Coronary artery (tissue), 2 donors: ENCODE results near the gene ATG4D.

Experiments
- DNase-seq: peaks from one replicate; pipeline ENCODE4 v3.0.0-alpha.2; 2017; ENCODE audit warnings: low spot score
- H3K27ac ChIP-seq, 2 donors: fragments of 200-600 bp; sonication (generic); one replicate each; pipeline ENCODE4 v1.5.1; 2016 to 2019
- H3K4me3 ChIP-seq: fragments of 200-600 bp; sonication (generic); 2 replicates; pipeline ENCODE4 v1.5.1; 2016; ENCODE audit warnings: mild to moderate bottlenecking, moderate library complexity
- TF ChIP-seq, protein P1 (sequence below): fragments of 200-600 bp; sonication (generic); IDR thresholded peaks from one replicate; pipeline ENCODE4 v1.5.1; 2019; ENCODE audit warnings: antibody characterized with exemption

Gene ATG4D

DNA sequence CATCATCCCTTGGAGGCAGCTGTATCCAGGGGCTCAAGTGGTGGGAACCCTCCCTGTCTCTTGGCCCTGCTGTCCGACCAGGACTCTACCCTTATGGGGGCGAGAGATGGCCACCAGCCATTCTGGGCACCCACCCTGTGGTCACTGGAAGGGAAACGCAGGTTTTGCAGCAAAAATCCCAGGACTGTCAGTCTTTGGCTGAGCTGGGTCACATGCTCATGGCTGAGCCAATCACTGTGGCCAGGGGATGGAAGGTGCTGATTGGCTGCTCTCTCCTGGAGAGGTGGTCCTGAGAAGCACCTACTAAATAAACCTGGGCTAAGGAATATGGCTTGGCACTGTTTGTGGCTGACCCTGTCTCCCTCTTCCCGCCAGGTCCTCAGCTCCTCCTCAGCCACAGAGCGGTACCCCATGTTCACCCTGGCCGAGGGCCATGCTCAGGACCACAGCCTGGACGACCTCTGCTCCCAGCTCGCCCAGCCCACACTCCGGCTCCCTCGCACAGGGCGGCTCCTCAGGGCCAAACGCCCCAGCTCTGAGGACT, 8.9 kb downstream of the ATG4D start:
- no peak overlapping the region for H3K4me3 ChIP-seq
- H3K27ac ChIP-seq, result no peak overlapping the region
- TF ChIP-seq, protein P1, sequence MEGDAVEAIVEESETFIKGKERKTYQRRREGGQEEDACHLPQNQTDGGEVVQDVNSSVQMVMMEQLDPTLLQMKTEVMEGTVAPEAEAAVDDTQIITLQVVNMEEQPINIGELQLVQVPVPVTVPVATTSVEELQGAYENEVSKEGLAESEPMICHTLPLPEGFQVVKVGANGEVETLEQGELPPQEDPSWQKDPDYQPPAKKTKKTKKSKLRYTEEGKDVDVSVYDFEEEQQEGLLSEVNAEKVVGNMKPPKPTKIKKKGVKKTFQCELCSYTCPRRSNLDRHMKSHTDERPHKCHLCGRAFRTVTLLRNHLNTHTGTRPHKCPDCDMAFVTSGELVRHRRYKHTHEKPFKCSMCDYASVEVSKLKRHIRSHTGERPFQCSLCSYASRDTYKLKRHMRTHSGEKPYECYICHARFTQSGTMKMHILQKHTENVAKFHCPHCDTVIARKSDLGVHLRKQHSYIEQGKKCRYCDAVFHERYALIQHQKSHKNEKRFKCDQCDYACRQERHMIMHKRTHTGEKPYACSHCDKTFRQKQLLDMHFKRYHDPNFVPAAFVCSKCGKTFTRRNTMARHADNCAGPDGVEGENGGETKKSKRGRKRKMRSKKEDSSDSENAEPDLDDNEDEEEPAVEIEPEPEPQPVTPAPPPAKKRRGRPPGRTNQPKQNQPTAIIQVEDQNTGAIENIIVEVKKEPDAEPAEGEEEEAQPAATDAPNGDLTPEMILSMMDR, result no peak
- DNase-seq, result no peak

DNA sequence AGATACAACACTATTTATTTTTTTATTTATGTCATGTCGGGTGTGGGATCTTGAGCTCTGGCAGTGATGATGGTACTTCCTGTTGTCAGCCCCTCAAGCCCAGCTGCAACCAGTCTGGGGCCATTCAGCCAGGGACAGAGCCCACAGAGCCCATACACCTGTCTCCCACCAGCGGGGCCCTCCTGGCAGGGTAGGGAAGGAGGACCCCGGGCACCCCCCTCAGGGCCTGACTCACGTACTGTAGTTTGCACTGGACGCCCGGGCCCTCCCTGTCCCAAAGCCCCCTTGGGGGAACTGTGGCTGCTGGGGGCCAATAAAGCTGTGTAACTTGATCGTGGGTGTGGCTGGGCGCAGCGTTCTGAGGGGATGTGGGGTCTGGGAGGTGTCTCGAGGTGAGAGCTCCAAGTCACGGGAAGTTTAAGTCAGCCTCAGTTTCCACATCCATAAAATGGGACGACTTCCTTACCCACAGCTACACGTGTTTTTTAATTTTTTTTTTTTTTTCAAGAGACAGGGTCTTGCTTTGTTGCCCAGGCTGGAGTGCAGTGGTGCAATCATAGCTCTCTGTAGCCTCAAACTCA, 9.5 kb downstream of the ATG4D start:
- TF ChIP-seq, protein P1, result no peak
- Histone ChIP-seq H3K27ac (no peak overlapping the region), H3K4me3 (no peak overlapping the region)
- no peak for DNase-seq

DNA sequence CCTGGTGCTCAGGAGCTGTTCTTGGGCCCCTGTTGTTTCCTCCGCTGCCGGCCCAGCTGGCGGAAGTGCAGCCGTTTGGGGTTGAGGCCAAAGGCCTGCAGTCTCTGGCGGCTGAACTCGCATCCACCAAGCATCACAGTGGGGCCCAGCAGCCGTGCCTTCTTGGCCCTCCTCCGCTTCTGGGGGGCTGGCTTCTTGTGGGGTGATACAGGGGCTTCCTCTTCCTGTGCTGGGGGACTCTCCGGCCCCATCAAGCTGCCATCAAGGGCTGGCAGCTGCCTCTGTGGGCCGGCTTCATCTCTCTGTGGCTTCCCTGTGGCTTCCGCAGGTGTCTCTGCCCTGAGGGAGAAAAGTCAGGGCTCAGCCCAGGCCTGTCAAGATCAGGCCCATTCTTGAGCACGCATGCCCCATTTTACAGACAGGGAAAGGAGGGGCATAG, 10.3 kb downstream of the ATG4D start:
- DNase-seq, result no peak
- H3K27ac ChIP-seq, result no peak overlapping the region
- H3K4me3 ChIP-seq, result no peak overlapping the region
- TF ChIP-seq, protein P1, result no peak

DNA sequence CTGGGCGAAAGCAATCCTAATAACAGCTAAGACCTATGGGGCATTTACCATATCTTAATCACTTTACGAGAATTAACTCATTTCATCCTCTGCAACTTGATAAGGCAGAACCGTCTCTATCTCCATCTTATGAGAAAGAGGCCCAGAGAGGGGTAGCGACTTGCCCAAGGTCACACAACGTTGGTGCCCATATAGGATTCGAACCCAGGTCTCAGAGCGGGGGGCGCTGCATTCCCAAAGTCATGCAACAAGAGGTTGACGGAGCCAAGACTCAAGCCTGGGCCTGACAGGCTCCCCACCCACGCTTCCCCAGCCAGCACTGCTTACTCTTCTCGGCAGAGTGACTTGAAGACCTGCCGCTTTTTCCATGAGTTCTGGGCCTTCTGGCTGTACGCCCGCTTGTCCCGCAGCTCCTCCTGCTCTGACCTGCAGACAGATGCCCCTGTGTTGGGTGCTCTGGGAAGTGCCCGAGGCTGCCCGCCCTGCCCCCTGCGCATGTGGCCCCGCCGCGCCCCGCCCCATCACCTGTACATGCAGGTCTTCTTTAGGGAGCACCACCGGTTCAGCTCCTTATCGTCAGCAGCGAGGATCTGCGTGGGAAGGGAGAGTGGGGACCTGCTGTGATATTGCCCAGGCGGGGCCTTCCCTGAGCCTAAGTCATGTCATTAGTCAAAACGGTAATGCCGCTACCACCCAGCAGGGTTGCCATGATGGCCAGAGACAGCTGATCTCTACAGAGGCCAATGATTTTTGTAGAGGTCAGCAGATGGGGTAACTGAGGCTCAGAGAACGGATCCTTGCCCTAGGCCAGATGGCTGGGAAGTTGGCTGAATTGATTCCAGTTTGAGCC, 11.3 kb downstream of the ATG4D start:
- DNase-seq, result no peak
- H3K4me3 ChIP-seq, result no peak overlapping the region
- no peak overlapping the region for H3K27ac ChIP-seq
- TF ChIP-seq, protein P1, result no peak

DNA sequence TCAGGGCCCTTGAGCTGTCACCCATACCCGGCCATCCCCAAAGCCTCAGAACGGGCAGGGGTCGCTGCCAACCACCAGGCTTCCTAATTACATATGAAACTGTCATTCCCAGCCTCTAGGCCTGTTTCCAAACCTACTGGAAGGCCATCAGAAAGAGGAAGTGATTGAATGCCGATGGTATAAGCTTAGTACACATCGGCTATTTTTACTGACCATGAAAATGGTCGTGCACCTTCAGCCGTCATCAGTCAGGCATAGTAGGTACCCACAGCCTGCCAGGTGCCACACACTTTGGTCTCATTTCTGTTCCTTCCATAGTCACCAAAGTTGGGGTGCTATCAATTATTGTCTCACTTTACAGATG, 11.9 kb downstream of the ATG4D start:
- no peak for DNase-seq
- TF ChIP-seq, protein P1, result no peak
- Histone ChIP-seq H3K4me3 (no peak overlapping the region), H3K27ac (no peak overlapping the region)

DNA sequence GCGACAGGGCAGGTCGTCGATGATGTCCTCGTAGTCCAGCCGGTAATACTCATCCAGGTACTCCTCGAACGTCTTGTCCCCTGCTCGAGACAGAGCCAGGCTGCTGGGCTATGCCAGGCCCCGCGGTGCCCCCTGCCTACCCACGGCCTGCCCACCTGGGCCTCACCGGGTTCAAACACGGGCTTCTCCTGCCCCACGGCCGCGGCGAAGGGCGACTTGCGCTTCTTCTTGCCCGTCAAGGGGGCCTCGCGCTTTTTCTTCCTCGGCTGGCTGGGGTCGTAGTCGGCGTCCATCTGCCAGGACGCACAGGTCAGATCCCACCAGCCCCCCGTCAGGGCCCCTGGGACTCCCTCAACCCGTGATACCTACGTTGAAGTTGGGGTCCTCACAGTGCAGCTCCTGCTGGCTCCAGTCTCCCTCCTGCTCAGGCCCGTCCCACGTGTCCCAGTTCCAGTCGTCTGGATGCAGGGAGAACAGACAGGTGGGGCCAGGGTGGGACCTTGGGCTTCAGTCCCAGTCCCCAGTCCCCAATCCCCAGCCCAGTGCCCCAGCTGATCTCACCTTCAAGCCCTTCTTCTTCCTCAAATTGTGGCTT, 14.0 kb downstream of the ATG4D start:
- H3K4me3 ChIP-seq, result no peak overlapping the region
- no peak for DNase-seq
- no peak overlapping the region for H3K27ac ChIP-seq
- TF ChIP-seq, protein P1, result no peak
